Stimulated activated naive CD8-positive, alpha-beta T cell treated with anti-CD3 and anti-CD28 coated beads, Interleukin-15, Interleukin-2, amounts not matched to agents 100 ng/mL and 50 ng/mL, for 24 hours (primary cell): ENCODE data around the gene STXBP1.

Experiments used
- H3K27ac Mint-ChIP-seq: one replicate; pipeline ENCODE4 v1.8.0; 2021; ENCODE audit warnings: mild to moderate bottlenecking, mixed read lengths
- H3K27me3 Mint-ChIP-seq: one replicate; pipeline ENCODE4 v1.8.0; 2021; ENCODE audit warnings: mixed read lengths
- H3K36me3 Mint-ChIP-seq: one replicate; pipeline ENCODE4 v1.8.0; 2021; ENCODE audit warnings: low read depth, mixed read lengths
- H3K4me1 Mint-ChIP-seq: one replicate; pipeline ENCODE4 v1.8.0; 2021; ENCODE audit warnings: low read depth, mixed read lengths
- H3K4me3 Mint-ChIP-seq: one replicate; pipeline ENCODE4 v1.8.0; 2021; ENCODE audit warnings: mild to moderate bottlenecking, mixed read lengths
- H3K9me3 Mint-ChIP-seq: one replicate; pipeline ENCODE4 v1.8.0; 2021; ENCODE audit warnings: mixed read lengths

The STXBP1 gene

DNA sequence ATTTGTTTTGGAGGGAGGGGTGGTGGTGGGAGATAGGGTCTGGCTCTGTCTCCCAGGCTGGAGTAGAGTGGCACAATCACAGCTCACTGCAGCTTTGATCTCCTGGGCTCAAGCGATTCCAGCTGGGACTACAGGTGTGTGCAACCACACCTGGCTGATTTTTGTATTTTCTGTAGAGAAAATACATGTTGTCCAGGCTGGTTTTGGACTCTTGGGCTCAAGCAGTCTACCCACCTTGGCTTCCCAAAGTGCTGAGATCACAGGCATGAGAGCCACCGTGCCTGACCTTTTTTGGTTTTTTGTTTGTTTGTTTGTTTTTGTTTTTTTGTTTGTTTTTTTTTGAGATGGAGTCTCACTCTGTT is 15.4 kb downstream of the STXBP1 start:
- Mint-ChIP-seq H3K9me3 (no peaks in the 10 kb centered on the region), H3K4me3 (no peak overlapping the region), H3K27me3 (no peaks in the 10 kb centered on the region), H3K4me1 (peaks cover 5% of the 10 kb centered on the region), H3K27ac (no peak overlapping the region), H3K36me3 (no peaks in the 10 kb centered on the region)

- H3K9me3 Mint-ChIP-seq: no peaks in the 10 kb centered on the region
These were observed 16.8 kb downstream of the STXBP1 start for GRCh38 chr9:127628758-127629467.

DNA sequence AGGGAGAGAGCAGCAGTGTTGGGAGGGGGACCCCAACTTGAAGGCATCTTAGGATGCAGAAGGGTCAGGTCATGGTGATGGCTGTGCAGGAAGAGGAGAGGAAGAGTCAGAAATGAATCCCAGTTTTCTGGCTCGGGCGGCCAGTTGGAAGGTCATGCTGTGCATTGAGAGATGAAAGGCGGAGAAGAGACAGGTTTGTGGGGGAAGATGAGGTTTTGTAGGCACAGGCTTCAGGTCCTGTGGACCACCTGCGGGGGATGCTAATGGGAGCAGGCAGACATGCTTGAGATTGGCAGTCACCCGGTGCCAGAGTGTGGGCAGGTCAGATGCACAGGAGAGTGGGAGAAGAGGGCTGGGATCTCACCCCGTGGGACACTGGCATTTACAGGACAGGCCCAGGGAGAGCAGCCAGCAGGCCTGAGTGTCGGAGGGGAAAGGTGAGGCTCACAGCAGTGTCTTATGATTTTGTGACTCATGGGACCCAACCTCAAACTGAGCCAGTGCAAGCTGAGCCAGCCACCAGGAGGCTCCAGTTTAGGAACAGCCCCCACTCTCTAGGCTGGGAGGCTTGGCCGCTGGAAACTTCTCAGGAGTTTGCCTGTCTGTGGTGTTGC is 17.5 kb downstream of the STXBP1 start:
- peaks cover 17% of the 10 kb centered on the region for H3K4me1 Mint-ChIP-seq
- H3K9me3 Mint-ChIP-seq: no peaks in the 10 kb centered on the region
- no peak overlapping the region for H3K27ac Mint-ChIP-seq
- H3K4me3 Mint-ChIP-seq: no peak overlapping the region
- no peaks in the 10 kb centered on the region for H3K27me3 Mint-ChIP-seq
- H3K36me3 Mint-ChIP-seq: no peaks in the 10 kb centered on the region

More at GRCh38 chr9:127628758-127629467, 16.8 kb downstream of the STXBP1 start:
- Mint-ChIP-seq H3K27ac (no peak overlapping the region), H3K27me3 (no peaks in the 10 kb centered on the region), H3K4me1 (peaks cover 11% of the 10 kb centered on the region), H3K4me3 (no peak overlapping the region), H3K36me3 (no peaks in the 10 kb centered on the region)

DNA sequence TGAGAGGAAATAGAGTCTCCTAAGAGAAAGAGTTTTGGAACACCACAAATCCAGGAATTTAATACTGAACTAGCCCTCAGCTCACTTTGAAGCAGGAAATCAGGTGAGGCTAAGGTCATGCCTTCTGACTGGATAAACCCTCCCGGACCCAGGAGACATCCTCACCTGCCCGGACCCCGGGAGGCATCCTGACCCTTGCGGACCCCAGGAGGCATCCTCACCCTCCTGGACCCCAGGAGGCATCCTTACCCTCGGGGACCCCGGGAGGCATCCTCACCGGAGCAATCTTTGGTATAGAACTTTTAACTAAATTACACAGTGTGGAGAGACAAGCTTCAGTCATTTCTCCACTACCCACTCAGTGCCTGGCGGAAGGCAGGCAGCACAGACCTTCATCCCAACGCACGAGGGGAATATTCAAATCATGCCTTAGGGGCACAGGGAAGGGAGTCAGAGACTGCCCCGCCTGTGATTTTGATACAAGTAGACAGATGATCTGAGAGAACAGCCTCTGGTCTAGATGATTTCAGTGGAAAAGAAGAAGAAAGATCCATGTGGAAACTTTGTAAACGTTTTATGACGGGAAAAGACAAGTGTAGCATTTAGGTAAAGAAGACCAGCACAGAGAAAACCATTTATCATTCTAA is 21.3 kb downstream of the STXBP1 start:
- H3K27ac Mint-ChIP-seq: no peak overlapping the region
- H3K27me3 Mint-ChIP-seq: no peaks in the 10 kb centered on the region
- H3K9me3 Mint-ChIP-seq: no peaks in the 10 kb centered on the region
- no peak overlapping the region for H3K4me3 Mint-ChIP-seq
- H3K36me3 Mint-ChIP-seq: no peaks in the 10 kb centered on the region
- H3K4me1 Mint-ChIP-seq: peaks cover 17% of the 10 kb centered on the region

- Mint-ChIP-seq H3K9me3 (no peaks in the 10 kb centered on the region), H3K4me1 (peaks cover 17% of the 10 kb centered on the region), H3K4me3 (no peak overlapping the region), H3K27me3 (no peaks in the 10 kb centered on the region), H3K27ac (no peak overlapping the region), H3K36me3 (no peaks in the 10 kb centered on the region)
These were observed 21.9 kb downstream of the STXBP1 start for GRCh38 chr9:127634021-127634420.

DNA sequence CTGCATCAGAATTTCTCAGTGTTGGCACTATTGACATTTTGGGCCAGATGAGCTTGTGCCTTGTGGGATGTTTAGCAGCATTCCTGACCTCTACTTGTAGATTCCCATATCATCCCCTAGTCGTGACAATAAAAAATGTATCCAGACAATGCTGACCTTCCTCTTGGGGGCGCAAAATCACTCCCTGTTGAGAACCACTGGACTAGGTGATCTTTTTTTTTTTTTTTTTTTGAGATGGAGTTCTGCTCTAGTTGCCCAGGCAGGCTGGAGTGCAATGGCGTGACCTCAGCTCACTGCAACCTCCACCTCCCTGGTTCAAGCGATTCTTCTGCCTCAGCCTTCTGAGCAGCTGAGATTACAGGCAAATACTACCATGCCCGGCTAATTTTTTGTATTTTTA is 22.6 kb downstream of the STXBP1 start:
- H3K4me1 Mint-ChIP-seq: peaks cover 12% of the 10 kb centered on the region
- H3K27me3 Mint-ChIP-seq: no peaks in the 10 kb centered on the region
- no peaks in the 10 kb centered on the region for H3K36me3 Mint-ChIP-seq
- H3K9me3 Mint-ChIP-seq: no peaks in the 10 kb centered on the region
- no peak overlapping the region for H3K4me3 Mint-ChIP-seq
- H3K27ac Mint-ChIP-seq: no peak overlapping the region

- H3K36me3 Mint-ChIP-seq: no peaks in the 10 kb centered on the region
- H3K4me3 Mint-ChIP-seq: no peak overlapping the region
- no peaks in the 10 kb centered on the region for H3K27me3 Mint-ChIP-seq
- H3K9me3 Mint-ChIP-seq: no peaks in the 10 kb centered on the region
- no peak overlapping the region for H3K27ac Mint-ChIP-seq
- H3K4me1 Mint-ChIP-seq: peaks cover 12% of the 10 kb centered on the region
These were observed 23.2 kb downstream of the STXBP1 start for GRCh38 chr9:127635201-127635735.

DNA sequence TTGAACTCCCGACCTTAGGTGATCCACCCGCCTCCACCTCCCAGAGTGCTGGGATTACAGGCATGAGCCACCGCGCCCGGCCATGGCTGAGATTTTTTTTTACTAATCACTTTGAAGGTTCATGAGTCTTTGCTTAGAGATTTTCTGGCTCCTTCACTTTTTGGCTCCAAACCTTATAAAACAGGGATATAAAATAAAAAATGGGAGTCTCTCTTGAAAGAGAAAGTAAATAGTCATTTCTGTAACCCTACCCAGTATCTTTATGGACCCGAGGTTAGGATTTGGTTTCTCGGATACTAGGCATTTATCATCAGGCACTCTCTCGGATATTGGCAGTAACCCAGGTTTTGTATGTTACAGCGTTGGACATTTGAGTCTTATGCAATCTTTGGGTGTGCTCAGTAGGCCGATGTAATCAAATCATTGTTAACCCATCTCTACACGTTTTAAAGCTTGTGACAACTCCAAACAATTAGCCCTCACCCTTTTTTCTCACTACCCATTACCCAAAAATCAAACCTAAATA is 25.3 kb downstream of the STXBP1 start:
- no peak overlapping the region for H3K27ac Mint-ChIP-seq
- H3K4me3 Mint-ChIP-seq: no peak overlapping the region
- H3K4me1 Mint-ChIP-seq: peaks cover 12% of the 10 kb centered on the region
- H3K27me3 Mint-ChIP-seq: no peaks in the 10 kb centered on the region
- no peaks in the 10 kb centered on the region for H3K9me3 Mint-ChIP-seq
- no peaks in the 10 kb centered on the region for H3K36me3 Mint-ChIP-seq

DNA sequence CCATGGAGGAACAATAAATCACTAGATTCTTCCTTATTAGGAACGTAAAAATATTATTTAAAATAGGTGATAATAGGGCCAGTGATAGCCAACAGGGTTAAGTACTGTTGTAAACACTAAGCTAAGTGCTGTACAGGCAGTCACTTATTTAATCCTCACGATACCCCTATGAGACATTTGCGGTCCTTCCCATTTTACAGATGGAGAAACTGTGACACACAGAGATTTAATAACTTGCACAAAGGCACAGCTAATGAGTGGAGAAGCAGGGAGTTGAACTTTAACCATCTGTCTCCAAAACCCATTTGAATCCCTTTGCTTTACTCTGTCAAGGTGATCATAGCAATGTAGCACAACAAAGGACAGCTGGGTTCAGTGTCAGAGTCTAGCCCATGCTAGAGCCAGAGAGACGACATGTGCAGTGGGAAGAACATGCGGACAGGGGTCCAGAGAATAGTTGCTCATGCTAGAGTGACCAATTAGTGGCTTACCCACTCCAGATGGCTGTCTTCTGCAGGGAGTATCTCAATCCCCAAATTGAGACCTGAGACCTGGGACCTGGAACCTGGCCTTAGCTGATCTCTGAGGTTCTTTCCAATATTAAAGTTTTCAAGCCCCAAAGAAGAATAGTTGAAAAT is 28.9 kb downstream of the STXBP1 start:
- no peaks in the 10 kb centered on the region for H3K27me3 Mint-ChIP-seq
- no peak overlapping the region for H3K27ac Mint-ChIP-seq
- H3K9me3 Mint-ChIP-seq: no peaks in the 10 kb centered on the region
- H3K4me3 Mint-ChIP-seq: no peak overlapping the region
- H3K36me3 Mint-ChIP-seq: no peaks in the 10 kb centered on the region
- H3K4me1 Mint-ChIP-seq: no peaks in the 10 kb centered on the region

DNA sequence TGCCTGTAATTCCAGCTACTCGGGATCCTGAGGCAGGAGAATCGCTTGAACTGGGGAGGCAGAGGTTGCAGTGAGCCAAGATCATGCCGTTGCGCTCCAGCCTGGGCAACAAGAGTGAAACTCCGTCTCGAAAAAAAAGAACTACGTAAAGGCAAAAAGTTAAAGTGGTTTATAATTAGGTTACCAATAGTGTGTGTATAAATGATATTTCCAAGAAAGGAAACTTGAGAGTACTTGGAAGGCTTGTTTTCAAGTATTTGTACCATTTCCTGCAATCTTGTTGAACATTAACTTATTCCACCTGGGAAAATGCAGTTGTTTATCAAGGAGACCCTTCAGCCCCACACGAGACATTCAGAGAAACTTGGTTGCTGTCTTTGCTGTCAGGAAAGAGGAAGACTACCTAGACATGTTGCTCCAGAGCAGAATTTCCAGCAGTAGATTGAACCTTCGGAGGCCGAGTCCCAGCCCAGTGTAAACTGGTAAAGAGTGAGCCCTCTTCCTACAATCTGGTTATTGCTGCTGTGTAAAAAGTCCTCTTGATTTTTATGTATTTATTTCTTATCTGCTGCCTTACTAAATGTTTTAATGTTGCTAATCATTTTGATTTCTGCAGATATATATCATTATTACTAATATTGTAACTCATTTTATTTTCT is 30.1 kb downstream of the STXBP1 start:
- no peak overlapping the region for H3K27ac Mint-ChIP-seq
- no peaks in the 10 kb centered on the region for H3K4me1 Mint-ChIP-seq
- no peaks in the 10 kb centered on the region for H3K9me3 Mint-ChIP-seq
- no peaks in the 10 kb centered on the region for H3K36me3 Mint-ChIP-seq
- H3K4me3 Mint-ChIP-seq: no peak overlapping the region
- no peaks in the 10 kb centered on the region for H3K27me3 Mint-ChIP-seq

DNA sequence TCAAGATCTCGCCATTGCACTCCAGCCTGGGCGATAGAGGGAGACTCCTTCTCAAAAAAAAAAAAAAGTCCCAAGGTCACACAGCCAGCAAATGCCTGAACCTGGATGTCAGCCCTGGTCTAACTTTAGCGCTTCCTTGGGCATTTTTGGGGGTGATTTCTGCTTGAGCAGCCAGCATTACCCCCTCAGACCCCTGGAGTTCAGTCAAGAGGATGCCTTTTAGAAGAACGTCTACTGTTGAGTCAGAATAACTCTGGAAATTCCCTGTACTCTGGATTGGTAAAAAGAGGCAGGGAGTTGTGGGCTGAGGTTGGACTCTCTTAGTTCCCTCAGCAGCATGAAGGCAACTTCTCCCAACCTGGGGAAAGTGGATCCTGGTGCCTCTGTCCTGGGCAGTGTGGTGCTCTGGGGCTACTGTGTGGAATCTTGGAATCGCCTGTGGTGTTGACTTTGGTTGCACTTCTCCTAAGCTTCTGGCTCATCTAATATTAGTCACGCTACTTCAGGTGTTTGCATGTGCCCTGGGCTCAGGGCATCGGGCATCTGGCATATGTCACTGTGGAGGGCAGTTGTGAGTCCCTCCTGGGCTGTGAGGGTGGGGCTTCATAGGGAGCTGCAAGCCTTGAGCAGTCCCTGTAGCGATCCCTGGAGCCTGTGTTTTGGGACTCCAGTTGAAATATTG is 32.2 kb downstream of the STXBP1 start:
- Mint-ChIP-seq H3K4me3 (no peak overlapping the region), H3K27ac (no peak overlapping the region), H3K9me3 (no peaks in the 10 kb centered on the region), H3K36me3 (no peaks in the 10 kb centered on the region), H3K27me3 (no peaks in the 10 kb centered on the region), H3K4me1 (no peaks in the 10 kb centered on the region)

DNA sequence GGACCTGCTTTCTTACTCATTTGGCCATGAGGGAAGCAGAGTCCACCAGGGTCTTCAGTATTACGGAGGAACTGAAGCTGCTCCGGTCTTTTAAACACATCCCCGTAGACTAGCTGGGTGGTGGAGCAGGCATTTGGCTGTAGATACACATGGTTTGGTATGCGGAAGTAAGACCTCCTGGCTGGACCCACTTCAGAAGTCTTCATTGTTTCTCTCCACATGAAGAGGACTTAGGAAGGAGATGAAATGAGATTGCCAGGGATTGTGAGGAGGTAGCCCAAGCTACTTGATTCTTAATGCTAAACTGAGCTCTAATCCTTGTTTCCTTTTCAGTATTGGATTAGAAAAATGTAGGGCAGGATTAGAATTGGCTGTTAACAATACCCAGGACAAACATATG is 32.9 kb downstream of the STXBP1 start:
- no peaks in the 10 kb centered on the region for H3K27me3 Mint-ChIP-seq
- H3K9me3 Mint-ChIP-seq: no peaks in the 10 kb centered on the region
- H3K4me1 Mint-ChIP-seq: no peaks in the 10 kb centered on the region
- no peaks in the 10 kb centered on the region for H3K36me3 Mint-ChIP-seq
- no peak overlapping the region for H3K4me3 Mint-ChIP-seq
- no peak overlapping the region for H3K27ac Mint-ChIP-seq

DNA sequence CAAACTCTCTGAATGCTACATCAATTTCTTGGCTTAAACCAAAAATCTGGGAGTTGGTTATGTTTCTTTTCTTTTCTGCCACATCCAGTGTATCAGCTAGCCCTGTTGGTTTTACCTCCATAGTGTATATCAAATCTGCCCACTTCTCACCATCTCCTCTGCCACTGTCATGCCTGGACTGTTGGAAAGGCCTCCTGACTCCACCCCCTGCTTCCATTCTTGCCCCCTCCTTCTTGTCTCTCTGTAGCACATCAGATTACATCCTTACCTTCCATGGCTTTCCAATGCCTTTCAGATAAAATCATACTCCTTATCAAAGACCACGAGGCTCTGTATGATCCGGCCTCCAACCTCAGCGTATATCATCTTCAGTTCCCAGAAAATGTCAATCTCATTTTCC is 35.4 kb downstream of the STXBP1 start:
- Mint-ChIP-seq H3K4me1 (no peaks in the 10 kb centered on the region), H3K9me3 (no peaks in the 10 kb centered on the region), H3K27me3 (no peaks in the 10 kb centered on the region), H3K27ac (no peak overlapping the region), H3K4me3 (no peak overlapping the region), H3K36me3 (no peaks in the 10 kb centered on the region)

DNA sequence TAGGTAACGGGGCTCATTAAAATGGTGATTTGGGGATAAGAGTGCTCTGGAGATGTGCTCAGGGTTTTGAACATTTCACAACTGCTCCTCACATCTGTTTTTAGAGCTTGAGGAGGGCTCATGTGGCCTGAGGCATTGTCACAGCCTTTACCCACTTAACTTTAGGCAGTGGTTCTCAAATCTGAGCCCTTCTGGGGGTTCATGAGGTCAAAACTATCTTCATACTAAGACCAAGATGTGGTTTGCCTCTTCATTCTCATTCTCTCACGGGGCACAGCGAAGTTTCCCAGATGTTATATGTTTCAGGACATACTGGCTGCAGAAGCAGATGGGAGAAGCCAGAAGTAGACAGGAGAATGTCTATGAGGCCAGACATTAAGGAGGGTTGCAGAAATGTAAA is 38.4 kb downstream of the STXBP1 start:
- Mint-ChIP-seq H3K4me1 (no peaks in the 10 kb centered on the region), H3K27ac (no peak overlapping the region), H3K9me3 (no peaks in the 10 kb centered on the region), H3K36me3 (no peaks in the 10 kb centered on the region), H3K27me3 (no peaks in the 10 kb centered on the region), H3K4me3 (no peak overlapping the region)
